Measurements from ENCODE around the gene RILP.

DNA sequence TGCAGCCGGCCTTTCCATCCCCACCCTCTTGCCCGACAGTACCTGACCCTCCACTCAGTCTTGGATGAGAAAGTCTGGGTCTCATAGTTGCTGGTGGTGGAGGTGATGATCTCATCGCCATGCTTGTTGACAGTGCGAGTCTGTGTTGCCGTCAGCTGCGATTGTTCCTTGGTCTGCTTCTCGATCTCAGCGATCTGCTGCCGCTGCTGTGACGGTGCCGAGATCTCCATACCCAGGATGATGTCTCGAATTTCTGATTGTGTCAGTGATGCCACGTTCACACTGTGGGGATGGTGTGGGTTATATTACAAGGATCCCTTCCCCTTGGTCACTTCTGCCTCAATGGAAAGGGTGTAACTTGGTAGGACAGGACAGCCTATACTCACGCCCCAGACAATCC is 4.1 kb upstream of the RILP start:
- TF ChIP-seq GATA2 (IDR thresholded peaks at IDR 0.05; ENCODE audit: low read depth, low read length) = no peak
- TF ChIP-seq GATA3 (IDR thresholded peaks at IDR 0.05; ENCODE audit: low read depth, low read length) = no peak

Measured in SH-SY5Y (cell line).